Erythroblast (primary cell): ENCODE results near the gene RYR2.

Experiments used
- GATA1 ChIP-seq: IDR thresholded peaks from 2 replicates; pipeline ENCODE4 v1.6.1; 2011; ENCODE audit warnings: low read depth, mild to moderate bottlenecking, control low read depth, low read length, moderate library complexity
- POLR2A ChIP-seq: IDR thresholded peaks from 2 replicates; pipeline ENCODE4 v1.6.1; 2011; ENCODE audit warnings: mild to moderate bottlenecking, low read length

DNA sequence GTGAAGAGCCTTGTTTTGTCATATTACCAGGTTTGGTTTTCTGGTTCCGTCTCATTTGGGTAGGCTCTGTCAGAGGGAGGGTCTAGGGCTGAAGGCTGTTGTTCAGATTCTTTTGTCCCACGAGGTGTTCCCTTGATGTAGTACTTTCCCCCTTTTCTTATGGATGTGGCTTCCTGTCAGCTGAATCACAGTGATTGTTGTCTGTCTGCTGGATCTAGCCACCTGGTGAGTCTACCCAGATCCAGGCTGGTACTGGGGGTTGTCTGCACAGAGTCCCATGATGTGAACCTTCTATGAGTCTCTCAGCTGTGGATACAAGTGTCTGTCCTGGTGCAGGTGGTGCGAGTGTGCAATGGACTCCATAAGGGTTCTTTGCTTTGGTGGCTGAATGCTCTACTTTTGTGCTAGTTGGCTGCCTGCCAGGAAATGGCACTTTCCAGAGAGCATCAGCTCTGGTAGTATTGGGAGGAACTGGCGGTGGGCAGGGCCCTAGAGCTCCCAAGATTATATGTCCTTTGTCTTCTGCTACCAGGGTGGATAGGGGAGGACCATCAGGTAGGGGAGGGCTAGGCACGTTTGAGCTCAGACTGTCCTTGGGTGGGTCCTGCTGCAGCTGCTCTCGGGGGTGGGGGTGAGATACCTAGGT is 246.0 kb downstream of the RYR2 start:
- TF ChIP-seq POLR2A = no peak
- TF ChIP-seq GATA1 = no peak
